ENCODE results near the gene BMP2.

Gene BMP2

DNA sequence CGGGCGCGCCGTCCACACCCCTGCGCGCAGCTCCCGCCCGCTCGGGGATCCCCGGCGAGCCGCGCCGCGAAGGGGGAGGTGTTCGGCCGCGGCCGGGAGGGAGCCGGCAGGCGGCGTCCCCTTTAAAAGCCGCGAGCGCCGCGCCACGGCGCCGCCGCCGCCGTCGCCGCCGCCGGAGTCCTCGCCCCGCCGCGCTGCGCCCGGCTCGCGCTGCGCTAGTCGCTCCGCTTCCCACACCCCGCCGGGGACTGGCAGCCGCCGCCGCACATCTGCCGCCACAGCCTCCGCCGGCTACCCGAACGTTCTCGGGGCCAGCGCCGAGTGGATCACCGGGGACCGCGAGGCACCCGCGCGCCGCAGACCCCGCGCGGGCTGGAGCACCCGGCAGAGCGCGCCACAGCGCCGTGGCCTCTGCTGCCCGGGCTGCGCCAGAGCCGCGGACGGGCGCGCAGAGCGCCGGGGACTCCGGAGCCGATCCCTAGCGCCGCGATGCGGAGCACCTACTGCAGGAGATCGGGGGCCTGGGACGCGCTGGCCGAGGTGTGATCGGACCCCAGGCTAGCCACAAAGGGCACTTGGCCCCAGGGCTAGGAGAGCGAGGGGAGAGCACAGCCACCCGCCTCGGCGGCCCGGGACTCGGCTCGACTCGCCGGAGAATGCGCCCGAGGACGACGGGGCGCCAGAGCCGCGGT is at the start of gene BMP2:
Gene BMP2 (plus strand): TSS at position 151 of the 692 bp plus-strand sequence. CDS start 2,441 bp downstream, outside the sequence.
- no peak for DNase-seq (ENCODE audit: low spot score)

DNA sequence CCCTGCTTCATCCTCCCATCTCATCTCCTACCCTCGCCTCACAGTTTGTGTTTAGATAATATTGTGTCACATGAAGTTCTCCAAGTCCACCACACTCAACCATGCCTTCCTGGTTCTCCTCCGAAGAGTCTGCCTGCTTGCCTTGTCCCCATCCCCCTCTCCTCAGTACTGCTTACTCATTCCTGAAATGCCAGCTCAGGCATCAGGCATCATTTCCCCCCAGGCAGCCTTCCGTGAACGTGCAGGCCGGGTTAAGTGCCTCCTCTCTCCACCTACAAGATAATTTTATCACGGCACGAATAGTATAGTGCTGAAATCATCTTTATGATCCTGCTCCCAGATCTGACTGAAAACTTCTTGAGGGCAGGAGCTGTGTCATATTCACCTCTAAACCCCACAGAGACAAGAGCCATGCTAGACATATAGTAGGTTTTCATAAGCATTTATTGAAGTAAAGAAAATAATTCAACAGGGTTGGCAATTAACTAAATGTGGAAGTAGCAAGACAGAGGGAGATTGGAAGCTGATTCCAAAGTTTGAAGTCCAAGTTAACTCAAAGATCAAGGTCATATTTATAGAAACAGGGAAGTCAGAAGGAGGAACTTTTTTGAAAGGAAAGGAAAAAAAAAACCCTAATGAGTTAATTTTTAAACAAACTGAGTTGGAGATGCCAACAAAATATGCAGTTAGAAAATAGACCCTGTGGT is 48.7 kb upstream of the BMP2 start:
- no peak for DNase-seq (ENCODE audit: low spot score)

DNA sequence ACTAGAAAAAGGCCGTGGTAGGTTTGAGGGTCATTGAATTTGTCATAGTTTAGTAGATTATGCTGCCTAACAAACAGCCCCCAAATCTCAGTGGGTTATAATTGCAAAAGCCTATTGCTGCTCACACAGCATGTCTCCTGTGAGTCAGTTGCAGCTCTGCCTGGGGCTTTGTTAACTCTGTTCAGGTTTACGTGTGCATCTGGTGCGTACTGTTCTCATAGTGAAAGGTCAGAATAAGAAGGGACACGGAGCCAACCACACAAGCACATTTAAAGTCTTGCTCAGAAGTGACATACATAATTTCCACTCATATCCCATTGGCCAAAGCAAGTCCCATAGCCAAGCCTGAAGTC is 48.1 kb upstream of the BMP2 start:
- DNase-seq (ENCODE audit: low spot score), result no peak

DNA sequence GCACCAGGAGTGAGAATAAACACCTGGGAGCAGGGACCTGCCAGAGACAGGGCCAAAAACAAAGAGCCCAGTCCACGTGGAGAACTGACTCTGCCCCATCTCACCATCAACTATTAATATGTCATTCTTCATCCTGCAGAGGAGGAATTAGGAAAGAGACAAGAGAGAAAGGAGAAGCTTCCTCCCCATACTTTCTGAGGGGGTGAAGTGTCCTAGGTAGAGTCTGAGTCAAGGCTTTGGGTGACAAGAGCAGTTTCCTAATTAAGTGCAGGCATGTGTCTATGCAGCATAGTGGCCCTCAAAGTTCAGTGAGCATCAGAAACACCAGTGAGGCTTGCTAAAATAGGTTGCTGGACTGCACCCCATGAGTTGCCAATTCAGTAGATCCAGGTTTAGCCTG is 40.7 kb upstream of the BMP2 start:
- DNase-seq (ENCODE audit: low spot score), result no peak

DNA sequence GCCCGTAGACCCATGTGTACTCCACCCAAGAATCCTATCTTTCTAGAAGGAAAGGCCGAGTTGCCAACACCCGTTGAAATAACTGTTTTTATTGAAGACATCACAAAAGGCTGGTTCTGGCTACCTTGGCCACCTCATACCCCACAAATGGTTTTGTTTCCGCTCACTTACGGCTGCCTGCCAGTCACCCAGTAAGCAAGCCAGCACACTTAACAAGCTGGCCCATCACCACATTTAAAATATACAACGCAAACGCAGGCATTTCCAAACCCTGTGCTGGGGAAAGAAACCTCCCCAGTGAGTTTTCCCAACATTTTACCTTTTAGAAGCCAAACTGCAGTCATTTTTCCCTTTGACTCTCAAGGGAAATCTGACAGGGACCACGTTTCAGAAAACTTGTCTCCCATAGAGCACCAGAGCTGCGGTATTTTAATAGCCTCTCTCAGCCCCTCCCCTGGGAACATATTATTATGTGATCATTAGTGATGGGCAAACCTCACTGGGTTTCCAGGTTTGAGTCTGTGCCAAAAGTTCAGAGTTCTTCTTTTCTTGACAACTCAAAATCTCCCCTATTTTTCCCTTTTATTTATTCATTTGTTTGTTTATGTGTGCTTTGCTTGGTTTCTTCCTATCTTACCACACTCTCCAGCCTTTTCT is 36.7 kb upstream of the BMP2 start:
- DNase-seq (ENCODE audit: low spot score), result no peak

DNA sequence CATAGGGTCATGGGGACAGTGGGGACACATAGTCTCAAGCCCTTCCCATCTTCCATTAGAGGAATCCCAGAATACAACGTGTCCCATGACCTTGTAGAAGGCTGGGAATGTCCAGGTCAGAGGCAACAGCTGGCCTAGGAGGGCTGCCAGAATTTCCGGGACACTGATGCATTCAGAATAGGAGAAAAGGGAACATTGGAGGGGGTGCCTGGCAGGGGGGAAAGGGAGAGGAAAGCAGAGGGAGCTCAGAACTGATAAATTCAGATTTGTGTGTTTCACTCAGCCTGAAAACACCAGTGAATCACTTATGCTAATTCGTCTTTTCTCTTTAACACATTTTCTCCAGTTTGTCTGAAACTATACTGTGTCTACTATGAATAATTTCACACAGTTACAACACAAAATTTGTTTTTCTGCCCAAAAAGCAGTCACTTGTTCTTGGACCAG is 35.5 kb upstream of the BMP2 start:
- no peak for DNase-seq (ENCODE audit: low spot score)

DNA sequence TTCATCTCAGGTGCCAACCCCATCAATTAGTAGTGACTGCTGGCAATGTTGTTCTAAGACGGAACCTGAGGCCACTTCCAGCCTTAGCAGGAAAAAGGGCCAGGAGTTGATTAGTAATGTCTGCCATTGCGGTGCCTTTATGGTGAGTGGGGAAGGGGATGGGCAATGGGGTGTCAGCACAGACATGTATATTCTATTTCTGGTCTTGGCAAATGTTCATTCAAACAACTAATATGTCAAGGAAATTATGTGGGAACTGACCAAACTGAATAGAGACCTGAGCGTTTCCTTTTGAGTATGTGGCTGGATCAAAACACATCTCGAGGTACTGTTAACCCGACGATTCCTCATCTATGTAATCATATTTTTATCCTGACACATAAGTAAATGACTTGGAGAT is 34.6 kb upstream of the BMP2 start:
- DNase-seq (ENCODE audit: low spot score), result no peak

DNA sequence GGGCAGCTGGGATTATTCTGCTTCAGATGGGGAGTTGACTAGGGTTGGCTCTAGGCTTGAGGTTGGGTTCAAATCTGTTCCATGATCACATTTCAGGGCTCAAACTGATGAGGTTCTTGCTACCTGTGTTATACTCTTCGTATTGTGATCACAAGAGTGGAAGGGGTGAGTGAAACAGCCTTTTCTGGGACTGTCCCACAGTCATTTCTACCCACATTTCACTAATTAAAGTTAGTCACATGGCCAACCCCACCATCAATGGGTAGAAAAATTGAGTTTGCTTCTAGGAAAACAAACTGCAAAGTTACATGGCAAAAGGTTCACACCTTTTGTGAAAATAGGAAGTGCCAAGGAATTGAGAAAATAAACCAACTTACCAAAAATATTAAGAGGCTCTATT is 33.5 kb upstream of the BMP2 start:
- no peak for DNase-seq (ENCODE audit: low spot score)

DNA sequence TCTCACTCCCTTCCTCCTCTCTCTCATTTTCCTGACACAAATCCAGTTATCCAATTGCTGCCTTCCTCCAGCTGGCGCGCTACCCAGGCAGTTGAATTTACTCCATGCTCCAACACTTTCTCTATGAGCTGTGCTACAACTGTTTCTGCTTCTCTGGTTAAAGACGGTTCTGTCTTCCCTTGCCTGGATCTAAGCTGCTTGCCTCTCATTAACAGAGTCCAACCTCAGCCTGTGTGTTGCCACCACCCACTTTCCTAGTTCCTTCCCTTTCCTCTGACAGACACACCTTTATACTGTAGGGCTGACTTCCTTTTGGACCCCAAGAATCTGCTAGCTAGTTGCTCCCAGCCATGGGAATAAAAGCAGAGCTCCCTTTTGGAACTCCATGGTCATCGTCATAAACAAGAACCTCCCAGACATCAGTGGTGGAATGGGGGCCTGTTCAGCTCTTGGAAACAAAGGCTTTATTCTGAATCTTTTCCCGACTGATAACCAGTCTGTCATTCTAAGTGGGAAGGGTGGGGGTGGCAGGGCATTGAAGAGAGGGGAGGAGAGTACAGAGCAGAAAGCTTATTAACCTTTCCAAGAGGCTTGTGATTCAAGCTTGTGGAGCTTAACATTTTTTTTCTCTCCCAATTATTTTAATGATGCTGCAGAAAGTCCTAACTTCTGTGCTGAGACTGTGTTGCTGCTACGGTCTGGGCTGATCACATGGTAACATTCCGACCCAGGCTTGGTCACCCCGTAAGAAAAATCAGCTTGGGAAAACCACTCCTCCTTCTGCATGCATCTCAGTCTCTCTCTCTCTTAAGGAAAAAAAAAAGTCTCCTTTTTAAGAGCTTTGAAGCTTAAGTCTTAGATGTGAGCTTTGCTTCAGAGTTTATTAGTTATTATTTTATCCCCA is 31.3 kb upstream of the BMP2 start:
- no peak for DNase-seq (ENCODE audit: low spot score)

DNA sequence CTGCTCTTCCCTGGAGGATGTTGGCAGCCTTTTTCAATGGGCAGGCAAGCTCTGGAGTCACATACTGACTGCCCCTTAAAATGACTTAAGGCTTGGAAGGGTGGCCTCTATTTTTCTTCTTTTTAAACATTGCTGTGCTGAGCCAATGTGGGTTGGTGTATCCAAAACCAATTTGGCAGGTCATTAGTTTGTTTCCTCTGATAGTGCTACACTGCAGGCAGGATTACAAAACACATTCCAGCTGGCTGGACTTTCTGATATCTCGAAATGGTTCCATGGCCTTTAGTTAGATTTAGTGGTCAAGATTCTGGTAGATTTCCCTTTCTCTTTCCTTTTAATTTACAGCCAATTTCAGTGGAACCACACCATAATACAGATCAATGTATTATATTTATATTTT is 28.1 kb upstream of the BMP2 start:
- DNase-seq (ENCODE audit: low spot score), result no peak

DNA sequence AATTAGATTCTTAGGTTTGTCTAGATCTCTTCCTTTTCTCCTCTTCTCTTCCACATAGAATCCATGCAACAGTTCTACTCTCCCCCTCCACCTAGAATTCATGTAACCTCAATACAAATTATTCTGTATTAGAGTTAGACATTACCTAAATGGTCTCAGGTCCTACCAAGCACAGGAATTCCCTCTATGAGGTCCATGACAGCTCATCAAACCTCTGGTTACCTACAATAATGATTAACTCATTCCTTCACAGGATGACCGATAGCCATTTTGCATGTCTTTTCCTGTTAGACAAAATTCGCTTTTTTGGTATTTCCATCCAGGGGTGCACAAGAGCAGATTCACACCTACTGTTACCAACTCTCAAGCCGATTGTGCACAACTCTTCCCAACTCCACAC is 27.4 kb upstream of the BMP2 start:
- no peak for DNase-seq (ENCODE audit: low spot score)

DNA sequence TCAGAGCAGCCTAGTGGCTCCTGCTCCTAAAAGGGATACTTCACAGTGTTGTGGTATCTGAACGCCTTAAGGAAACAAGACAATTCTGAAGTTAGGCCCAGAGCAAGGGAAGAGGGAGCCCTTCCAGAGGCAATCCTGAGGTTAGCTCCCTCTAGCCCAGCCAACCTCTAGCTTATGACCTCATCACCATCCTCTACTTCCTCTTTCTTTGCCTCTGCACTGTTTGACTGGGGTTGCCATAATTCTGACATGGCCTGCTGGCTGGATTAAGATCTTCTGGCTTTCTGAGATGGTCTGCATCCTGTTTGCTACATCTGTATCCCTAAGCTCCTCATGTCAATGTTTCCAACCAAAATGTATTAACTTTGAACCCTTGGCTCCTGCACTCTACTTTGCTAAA is 23.3 kb upstream of the BMP2 start:
- DNase-seq (ENCODE audit: low spot score), result no peak

DNA sequence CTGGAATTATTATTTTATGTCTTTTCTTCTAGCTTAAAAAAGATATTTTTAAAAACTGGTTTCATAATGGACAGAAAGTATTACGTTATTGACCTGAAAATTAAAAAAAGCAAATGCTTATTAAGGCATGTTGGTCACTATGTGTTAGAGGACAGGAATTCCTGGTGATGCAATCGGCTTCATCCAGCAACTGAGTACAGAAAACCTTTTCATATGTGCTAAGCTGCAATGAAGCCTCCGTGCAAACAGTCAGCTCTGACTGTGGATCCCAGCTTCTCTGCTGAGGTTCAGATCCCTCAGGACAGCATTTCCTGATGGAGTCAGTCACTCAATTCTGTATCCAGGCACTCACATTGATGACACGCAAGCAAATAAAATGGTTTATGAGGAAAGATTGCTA is 22.7 kb upstream of the BMP2 start:
- DNase-seq (ENCODE audit: low spot score), result no peak

DNA sequence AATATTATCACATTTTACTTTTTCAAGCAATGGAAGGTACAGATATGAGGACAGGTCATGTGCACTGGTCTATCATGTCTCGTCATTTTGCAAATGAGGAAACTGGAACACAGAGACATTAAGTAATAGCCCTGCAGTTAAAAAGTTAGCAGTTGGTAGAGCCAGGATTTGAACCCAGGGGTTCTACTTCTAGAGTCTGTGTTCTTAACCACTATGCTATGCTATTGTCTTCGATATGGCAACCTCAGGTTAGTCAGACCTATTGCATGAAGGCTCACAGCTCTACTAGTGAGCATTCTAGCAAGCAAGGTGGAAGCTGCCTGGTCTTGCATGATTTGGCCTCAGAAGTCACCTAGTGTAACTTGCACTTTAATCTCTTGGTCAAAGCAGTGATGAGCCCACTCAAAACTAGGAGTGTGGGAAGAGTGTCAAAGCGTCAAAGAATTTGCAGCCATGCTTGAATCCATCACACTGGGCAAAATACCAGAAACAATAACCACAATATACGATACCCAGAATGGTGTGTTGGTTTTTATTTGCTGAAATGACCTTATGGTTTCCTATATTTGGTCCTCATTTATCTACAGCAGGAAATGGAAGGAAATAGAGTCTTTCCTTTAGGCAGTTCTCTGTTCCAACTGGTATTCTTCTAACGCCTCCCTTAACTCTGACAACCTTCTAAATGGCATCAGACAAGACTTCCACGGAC is 20.4 kb upstream of the BMP2 start:
- no peak for DNase-seq (ENCODE audit: low spot score)

DNA sequence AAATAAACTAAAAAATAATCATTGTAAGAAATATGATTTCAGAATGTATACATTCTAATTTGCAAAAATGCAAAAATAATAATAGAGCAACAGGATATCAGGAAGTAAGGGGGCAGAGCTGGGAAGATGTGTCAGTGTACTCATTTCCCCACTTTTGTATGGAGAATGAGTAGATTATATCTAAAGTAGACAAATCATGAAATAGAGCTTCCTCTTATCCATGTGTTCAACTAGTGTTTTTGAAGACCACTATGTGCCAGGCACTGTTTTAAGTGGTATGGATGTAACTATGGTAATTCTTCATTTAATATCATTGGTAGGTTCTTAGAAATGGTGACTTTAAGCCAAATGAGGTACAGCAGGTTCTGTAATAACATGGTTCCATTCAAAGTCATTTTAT is 17.0 kb upstream of the BMP2 start:
- no peak for DNase-seq (ENCODE audit: low spot score)

DNA sequence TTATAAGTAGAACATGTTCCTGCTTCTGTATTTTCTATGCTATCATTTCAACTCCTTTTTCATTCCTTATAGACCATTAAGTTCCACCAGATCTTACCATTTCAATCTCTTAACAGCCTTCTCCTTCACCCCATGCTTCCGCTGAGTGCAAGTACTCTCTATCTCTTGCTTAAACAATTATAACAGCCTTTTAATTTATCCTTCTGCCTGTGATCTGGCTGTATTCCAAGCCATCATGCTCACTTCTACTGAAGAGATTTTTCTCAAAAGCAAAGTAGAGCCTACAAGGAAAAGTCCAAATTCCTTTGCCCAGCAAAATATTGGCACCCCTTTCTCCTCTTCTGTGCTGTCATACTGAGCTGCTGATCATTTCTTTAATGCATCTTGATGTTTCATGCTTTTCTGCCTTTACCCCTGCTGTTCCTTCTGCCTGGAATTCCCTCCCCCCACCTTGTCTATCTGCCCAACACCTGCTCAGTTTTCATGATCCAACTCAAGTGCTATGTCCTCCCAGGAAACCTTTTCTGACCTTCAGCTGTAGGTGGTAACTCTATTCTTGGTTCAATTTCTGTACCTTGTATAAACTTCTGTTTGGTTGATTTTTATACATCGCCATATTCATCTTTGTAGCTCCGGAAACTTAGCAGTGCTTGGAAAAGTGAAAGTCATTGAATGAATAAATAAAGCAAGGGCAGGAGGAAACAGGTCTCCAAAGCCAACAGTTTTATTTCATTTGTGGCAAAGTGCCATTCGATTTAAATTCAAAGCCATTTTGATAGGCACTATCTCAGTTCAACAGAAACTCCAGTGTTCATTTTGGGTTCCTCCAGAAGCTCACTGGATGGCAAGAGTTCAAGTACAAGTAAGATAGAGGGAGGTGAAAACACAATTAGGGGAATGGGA is 10.5 kb upstream of the BMP2 start:
- DNase-seq (ENCODE audit: low spot score), result no peak

DNA sequence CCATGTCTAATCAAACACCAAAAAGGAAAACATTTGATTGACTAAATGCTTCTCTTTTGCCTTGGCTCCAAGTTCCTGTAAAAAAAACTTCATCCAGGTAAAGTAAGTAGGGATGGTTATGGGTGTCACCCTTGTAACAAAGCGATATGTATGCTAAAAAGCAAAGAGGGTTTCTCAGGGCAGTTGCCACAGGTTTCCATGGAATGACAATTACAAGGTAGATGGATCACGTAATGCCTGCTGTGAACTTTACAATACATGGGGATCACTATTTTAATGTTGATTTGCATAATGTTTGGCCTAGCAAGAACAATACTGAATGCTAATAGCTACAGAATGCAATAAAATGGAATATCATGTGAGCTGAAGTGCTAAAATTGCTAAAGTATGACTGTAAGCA is 2.9 kb upstream of the BMP2 start:
- DNase-seq (ENCODE audit: low spot score), result no peak

DNA sequence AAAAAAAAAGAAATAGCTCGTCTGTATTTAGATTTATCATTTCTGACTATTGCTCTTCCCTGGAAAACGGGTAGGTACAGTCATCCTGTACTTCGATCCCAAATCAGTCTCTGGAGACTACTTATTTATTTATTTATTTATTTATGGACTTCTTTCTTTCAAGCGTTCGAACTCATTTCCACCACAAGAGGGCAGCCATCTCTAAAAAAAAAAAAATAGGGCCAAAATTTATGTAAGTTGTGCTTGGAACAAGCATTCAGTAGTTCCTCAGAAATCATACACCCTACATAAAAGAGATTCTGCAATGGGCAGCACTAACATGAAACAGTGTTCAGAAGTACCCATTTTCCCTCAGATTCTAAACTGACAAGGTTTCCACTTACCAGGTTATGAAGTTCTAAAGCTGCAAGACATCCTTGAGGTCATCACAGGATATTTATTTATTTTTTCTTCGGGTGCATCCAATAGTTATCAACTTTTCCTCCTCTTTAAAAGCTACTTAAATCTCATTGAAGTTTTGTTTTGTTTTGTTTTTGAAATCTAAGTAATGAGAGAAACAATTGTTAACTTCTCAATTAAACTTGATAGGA is 1.9 kb upstream of the BMP2 start:
- no peak for DNase-seq (ENCODE audit: low spot score)

DNA sequence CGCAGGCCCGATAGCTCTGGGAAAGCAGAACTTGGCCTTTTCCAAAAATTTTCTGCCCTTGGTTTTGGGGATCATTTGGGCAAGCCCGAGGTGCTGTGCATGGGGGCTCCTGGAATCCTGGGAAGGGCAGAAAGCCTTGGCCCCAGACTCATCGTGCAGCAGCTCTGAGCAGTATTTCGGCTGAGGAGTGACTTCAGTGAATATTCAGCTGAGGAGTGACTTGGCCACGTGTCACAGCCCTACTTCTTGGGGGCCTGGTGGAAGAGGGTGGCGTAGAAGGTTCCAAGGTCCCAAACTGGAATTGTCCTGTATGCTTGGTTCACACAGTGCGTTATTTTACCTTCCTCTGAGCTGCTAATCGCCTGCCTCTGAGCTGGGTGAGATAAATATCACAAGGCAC is 1.1 kb upstream of the BMP2 start:
- no peak for DNase-seq (ENCODE audit: low spot score)

DNA sequence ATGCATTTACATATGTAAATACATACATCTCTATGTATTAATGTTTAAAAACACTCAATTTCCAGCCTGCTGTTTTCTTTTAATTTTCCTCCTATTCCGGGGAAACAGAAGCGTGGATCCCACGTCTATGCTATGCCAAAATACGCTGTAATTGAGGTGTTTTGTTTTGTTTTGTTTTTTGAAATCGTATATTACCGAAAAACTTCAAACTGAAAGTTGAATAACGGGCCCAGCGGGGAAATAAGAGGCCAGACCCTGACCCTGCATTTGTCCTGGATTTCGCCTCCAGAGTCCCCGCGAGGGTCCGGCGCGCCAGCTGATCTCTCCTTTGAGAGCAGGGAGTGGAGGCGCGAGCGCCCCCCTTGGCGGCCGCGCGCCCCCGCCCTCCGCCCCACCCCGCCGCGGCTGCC is 355 bp upstream of the BMP2 start:
- no peak for DNase-seq (ENCODE audit: low spot score)
